Measurements from ENCODE around the gene PTP4A2. TPM values are rescaled to one million over a fixed set of nuclear protein-coding genes. Genes with fewer than 3 reads are reported as not detected.
A peak's percentile ranks its signal among the peaks of the same experiment; 100 is the strongest.

Gene PTP4A2
- total and polyA plus RNA-seq, 2 of the 8 experiments (the other 6 are each of a cell fraction or from before 2014, with no cell fraction given), result 87.4 to 214 TPM

- peak overlapping the region; percentile 72 for H2BK12ac ChIP-seq (ENCODE audit: low read depth, low read length)
- peak overlapping the region in 1 of 4 experiments; percentile 31; a peak in 3 of 7 replicates for H3K9ac ChIP-seq (replicated peaks in 1 of 4; ENCODE audit: extremely low read depth in 1 of 4, low read depth in 3 of 4, low read length in 3 of 4)
- POLR2A ChIA-PET (ENCODE audit: partially characterized antibody), result interaction anchor here (0.6 to 5.8 kb wide), 12 partner anchors 9 to 139 kb away, joined by 3 to 61 read pairs (median 4); partner anchors contain the start of genes PTP4A2 and SPOCD1
These were observed 16.6 kb upstream of the PTP4A2 start for GRCh38 chr1:31954607-31955283.

More at GRCh38 chr1:31954607-31955283, 16.6 kb upstream of the PTP4A2 start:
- H3K4me1 ChIP-seq (replicated peaks in 1 of 4; ENCODE audit: control insufficient read depth in 3 of 4, insufficient read depth in 4 of 4, low read length in 3 of 4), result peaks cover 7 to 19% (median 12%) of the 10 kb centered on the region in 4 experiments; a peak in 6 of 7 replicates
- no peak overlapping the region for H3K56ac ChIP-seq (replicated peaks; ENCODE audit: insufficient read length, low read depth, low read length)
- no peaks in the 10 kb centered on the region for H3K79me1 ChIP-seq (ENCODE audit: low read depth, low read length)
- peak overlapping the region; percentile 74; the same call in 1 of the 2 replicates for H2BK20ac ChIP-seq (ENCODE audit: low read length)
- DNase-seq (ENCODE audit: low read depth in 1 of 2, low spot score in 2 of 2) (peak in 1 of 2 experiments; percentile 54), FAIRE-seq (peak; percentile 24)
- H3K23ac ChIP-seq (ENCODE audit: insufficient read length), result no peak overlapping the region
- no peaks in the 10 kb centered on the region for H3K79me2 ChIP-seq (ENCODE audit: control insufficient read depth in 1 of 2, insufficient read depth in 2 of 2, low read length in 2 of 2)
- no peak overlapping the region for H2AK5ac ChIP-seq (ENCODE audit: low read depth, low read length)
- no peak overlapping the region for H3K14ac ChIP-seq (ENCODE audit: insufficient read length)
- H4K20me1 ChIP-seq (replicated peaks in 1 of 2; ENCODE audit: control insufficient read depth in 1 of 2, insufficient read depth in 2 of 2, low read length in 2 of 2), result no peaks in the 10 kb centered on the region
- H3K18ac ChIP-seq (ENCODE audit: extremely low read depth, low read length), result peak overlapping the region; percentile 63
- peak overlapping the region; percentile 63 for H4K5ac ChIP-seq (ENCODE audit: insufficient read length, low read depth, low read length)
- H3K4me3 ChIP-seq (ENCODE audit: extremely low read depth in 1 of 4, insufficient read depth in 2 of 4, low read depth in 3 of 4, low read length in 4 of 4), result no peak overlapping the region; a peak in 1 of 8 replicates
- CTCF ChIA-PET (ENCODE audit: partially characterized antibody), result interaction anchor here (0.6 to 3.4 kb wide), 11 partner anchors 10 to 241 kb away, joined by 3 to 27 read pairs (median 6); partner anchors contain the start of gene PTP4A2
- peak overlapping the region; percentile 51 for H4K91ac ChIP-seq (replicated peaks; ENCODE audit: insufficient read length, low read length)
- peak overlapping the region; percentile 22 for H2BK120ac ChIP-seq (replicated peaks; ENCODE audit: low read depth, low read length)
- no peaks in the 10 kb centered on the region for H3K9me3 ChIP-seq (ENCODE audit: insufficient read depth in 2 of 2, low read depth in 1 of 2, low read length in 1 of 2)
- H3K23me2 ChIP-seq (ENCODE audit: low read depth, low read length), result no peaks in the 10 kb centered on the region; the same call in 1 of the 2 replicates
- no peaks in the 10 kb centered on the region for H3K27me3 ChIP-seq (replicated peaks in 1 of 4; ENCODE audit: control insufficient read depth in 3 of 4, extremely low read depth in 1 of 4, insufficient read depth in 3 of 4, low read length in 3 of 4)
- H2AFZ ChIP-seq (ENCODE audit: low read length), result peak overlapping the region; percentile 93
- H3K36me3 ChIP-seq (ENCODE audit: control insufficient read depth in 2 of 4, insufficient read depth in 4 of 4, low read length in 3 of 4), result no peaks in the 10 kb centered on the region
- no peak overlapping the region for H4K8ac ChIP-seq (ENCODE audit: extremely low read depth, insufficient read depth, low read length)
- H3K4me2 ChIP-seq (ENCODE audit: insufficient read depth in 1 of 2, low read depth in 2 of 2, low read length in 2 of 2), result peak overlapping the region; percentile 2 to 26; a peak in 1 of 4 replicates
- peak; percentile 63 for TF ChIP-seq CEBPB (IDR thresholded peaks at IDR 0.05; ENCODE audit: low read depth, low read length)
- no peak for TF ChIP-seq SUZ12 (IDR thresholded peaks at IDR 0.05; ENCODE audit: low read length)
- TF ChIP-seq MAX (IDR thresholded peaks at IDR 0.05), result peak; percentile 55
- no peak for TF ChIP-seq SP2 (IDR thresholded peaks at IDR 0.05; ENCODE audit: low read length)
- H2BK15ac ChIP-seq (ENCODE audit: low read length), result peak overlapping the region; percentile 88
- H3K27ac ChIP-seq (ENCODE audit: low read depth, low read length), result peak overlapping the region; percentile 69
- WGBS, 2 experiments (ENCODE audit: extremely low coverage in 1 of 2, insufficient coverage in 1 of 2, insufficient read length in 1 of 2, insufficient replicate concordance in 2 of 2, low coverage in 1 of 2, low lambda C conversion rate in 2 of 2, missing lambda C conversion rate in 1 of 2), result 65% methylated on average over 6 of the region's 6 CpGs; no CpG with 5 or more reads in 1 of the 2 experiments
- peak overlapping the region; percentile 68 for H2BK5ac ChIP-seq (ENCODE audit: low read depth, low read length)
- no peak overlapping the region for H3K4ac ChIP-seq (replicated peaks; ENCODE audit: insufficient read length, low read depth, low read length)
